Measurements from ENCODE around the gene PPFIA1. TPM values are rescaled to one million over a fixed set of nuclear protein-coding genes. Genes with fewer than 3 reads are reported as not detected.
"Not testable (repeated sequence)": the region's sequence is repeated elsewhere in the genome, so short reads cannot be mapped to it uniquely, and the experiment has no call there.

The PPFIA1 gene
- polyA plus RNA-seq, 1 donor = 28.7 TPM

DNA sequence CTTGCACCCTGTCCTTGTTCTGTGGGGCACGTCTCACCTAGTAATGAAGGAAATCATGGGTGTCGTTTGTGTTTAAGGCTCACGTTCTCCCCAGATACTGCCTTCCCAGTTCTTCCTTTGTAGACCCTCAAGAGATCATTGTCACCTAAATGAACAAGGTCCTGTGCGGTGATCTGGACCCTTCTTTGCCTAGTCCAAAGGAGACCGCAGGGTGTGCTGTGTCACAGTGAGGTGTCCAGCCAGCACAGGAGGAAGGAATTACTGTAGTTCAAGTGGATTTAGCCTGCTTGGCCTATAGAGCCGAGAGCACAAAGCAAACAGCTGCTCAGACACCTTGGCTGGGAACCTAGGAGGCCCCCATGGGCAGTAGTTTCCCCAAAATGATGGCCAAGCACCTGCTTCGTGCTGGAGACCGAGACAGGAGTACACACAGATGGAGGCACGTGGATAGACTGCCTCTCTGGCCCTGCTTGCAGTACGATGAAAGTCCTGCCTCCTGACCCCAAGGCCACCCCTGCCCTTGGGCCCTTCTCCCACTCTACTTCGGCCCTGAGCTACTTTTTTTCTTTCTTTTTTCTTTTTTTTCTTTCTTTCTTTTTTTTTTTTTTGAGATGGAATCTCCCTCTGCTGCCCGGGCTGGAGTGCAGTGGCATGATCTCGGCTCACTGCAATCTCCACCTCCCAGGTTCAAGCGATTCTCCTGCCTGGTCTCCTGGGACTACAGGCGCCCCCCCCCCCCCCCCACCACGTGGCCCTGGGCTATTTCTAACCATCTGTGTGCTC is 19.4 kb upstream of the PPFIA1 start:
- 69% methylated on average over 2 of the region's 16 CpGs for WGBS (ENCODE audit: insufficient coverage, low lambda C conversion rate)
- H3K4me3 ChIP-seq (ENCODE audit: low read length) = no peak overlapping the region
- H3K4me1 ChIP-seq (ENCODE audit: control insufficient read depth, insufficient read depth, low read length) = peaks cover 6% of the 10 kb centered on the region
- DNase-seq = no peak
- H3K36me3 ChIP-seq (ENCODE audit: control insufficient read depth, insufficient read depth, low read length) = no peaks in the 10 kb centered on the region
- H3K27me3 ChIP-seq (ENCODE audit: control insufficient read depth, insufficient read depth, low read length) = no peaks in the 10 kb centered on the region
- no peaks in the 10 kb centered on the region for H3K9me3 ChIP-seq (ENCODE audit: control insufficient read depth, low read depth, low read length)
- no peak overlapping the region for H3K27ac ChIP-seq (ENCODE audit: low read length)

DNA sequence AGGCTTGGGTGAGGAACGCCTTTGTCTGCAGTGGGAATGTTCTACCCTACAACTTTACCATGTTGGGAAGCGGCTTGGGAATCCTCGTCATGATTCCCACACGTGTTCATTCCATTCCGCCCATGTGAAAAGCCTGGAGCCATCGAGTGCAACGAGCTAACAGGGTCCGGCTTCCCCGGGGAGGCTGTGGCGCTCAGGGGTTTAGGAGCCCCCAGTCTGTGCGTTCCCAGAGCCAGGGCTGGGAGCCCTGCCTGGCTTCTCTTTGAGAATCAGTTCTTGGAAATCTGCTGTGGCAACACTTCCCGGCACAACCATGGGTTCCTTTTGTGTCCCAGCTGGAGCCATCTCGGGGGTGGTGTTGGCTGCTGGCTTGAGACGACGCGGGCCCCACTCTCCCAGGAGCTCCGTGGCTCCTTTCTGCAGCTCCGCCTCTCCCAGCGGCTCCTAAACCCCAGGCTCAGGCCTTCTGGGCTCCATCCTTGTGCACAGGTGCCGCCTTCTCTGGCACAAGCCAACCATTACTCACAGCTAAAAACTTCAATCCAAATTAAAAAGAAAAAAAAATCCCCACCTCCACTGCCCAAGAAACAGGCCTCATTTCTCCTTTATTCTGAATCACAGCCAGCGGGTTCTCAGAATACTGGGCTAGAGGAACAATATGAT is 18.7 kb upstream of the PPFIA1 start:
- no peak for DNase-seq
- H3K36me3 ChIP-seq (ENCODE audit: control insufficient read depth, insufficient read depth, low read length) = no peaks in the 10 kb centered on the region
- peaks cover 6% of the 10 kb centered on the region for H3K4me1 ChIP-seq (ENCODE audit: control insufficient read depth, insufficient read depth, low read length)
- 90% methylated on average over 2 of the region's 21 CpGs for WGBS (ENCODE audit: insufficient coverage, low lambda C conversion rate)
- no peaks in the 10 kb centered on the region for H3K27me3 ChIP-seq (ENCODE audit: control insufficient read depth, insufficient read depth, low read length)
- no peak overlapping the region for H3K4me3 ChIP-seq (ENCODE audit: low read length)
- no peaks in the 10 kb centered on the region for H3K9me3 ChIP-seq (ENCODE audit: control insufficient read depth, low read depth, low read length)
- no peak overlapping the region for H3K27ac ChIP-seq (ENCODE audit: low read length)

DNA sequence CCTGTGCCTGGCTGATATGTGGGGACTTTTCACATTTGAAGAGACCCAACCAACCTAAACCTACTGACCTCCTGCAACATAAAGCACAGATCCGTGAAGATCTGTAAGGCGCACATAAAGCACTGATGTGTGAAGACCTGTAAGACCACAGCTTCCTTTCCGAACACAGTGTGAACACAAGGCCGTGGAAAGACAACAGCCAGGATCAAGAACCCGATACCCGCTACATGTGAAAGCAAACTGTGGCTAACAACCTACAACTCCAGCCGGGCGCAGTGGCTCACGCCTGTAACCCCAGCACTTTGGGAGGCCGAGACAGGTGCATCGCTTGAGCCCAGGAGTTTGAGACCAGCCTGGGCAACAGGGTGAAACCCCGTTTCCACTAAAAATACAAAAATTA is 17.6 kb upstream of the PPFIA1 start:
- H3K27ac ChIP-seq (ENCODE audit: low read length) = no peak overlapping the region
- no peak for DNase-seq
- H3K4me1 ChIP-seq (ENCODE audit: control insufficient read depth, insufficient read depth, low read length) = no peaks in the 10 kb centered on the region
- no peaks in the 10 kb centered on the region for H3K36me3 ChIP-seq (ENCODE audit: control insufficient read depth, insufficient read depth, low read length)
- no CpG with 5 or more reads among the region's 12 CpGs for WGBS (ENCODE audit: insufficient coverage, low lambda C conversion rate)
- no peak overlapping the region for H3K4me3 ChIP-seq (ENCODE audit: low read length)
- H3K27me3 ChIP-seq (ENCODE audit: control insufficient read depth, insufficient read depth, low read length) = no peaks in the 10 kb centered on the region
- no peaks in the 10 kb centered on the region for H3K9me3 ChIP-seq (ENCODE audit: control insufficient read depth, low read depth, low read length)

DNA sequence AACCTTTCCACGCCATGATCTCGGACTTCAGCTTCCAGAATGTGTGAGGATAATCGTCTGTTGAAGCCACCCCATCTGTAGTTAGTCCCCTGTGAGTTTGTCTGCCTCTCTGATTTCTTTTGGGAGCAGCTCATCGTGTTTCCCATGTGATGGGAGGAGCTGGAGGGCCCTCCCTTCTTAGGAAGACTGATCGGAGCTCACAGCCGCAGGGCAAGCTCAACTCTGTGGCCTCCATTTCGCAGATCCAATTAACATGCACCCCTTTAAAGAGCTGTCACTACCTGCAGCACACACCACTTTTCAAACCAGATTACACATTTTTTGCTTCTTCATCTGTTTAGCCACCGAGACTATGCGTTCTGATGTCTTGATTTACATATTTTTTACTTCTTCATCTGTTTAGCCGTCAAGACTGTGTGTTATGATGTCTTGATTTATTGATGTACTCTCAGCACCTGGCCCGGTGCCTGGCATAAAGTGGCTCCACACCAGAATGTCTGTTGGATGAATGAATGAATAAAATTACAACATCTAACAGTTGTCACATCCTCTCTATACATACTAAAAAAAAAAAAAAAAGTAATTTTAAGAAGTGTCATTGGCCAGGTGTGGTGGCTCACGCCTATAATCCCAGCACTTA is 14.9 kb upstream of the PPFIA1 start:
- no peaks in the 10 kb centered on the region for H3K27me3 ChIP-seq (ENCODE audit: control insufficient read depth, insufficient read depth, low read length)
- no peaks in the 10 kb centered on the region for H3K9me3 ChIP-seq (ENCODE audit: control insufficient read depth, low read depth, low read length)
- no peaks in the 10 kb centered on the region for H3K4me1 ChIP-seq (ENCODE audit: control insufficient read depth, insufficient read depth, low read length)
- DNase-seq = no peak
- H3K36me3 ChIP-seq (ENCODE audit: control insufficient read depth, insufficient read depth, low read length) = no peaks in the 10 kb centered on the region
- H3K4me3 ChIP-seq (ENCODE audit: low read length) = no peak overlapping the region
- 90% methylated on average over 2 of the region's 12 CpGs for WGBS (ENCODE audit: insufficient coverage, low lambda C conversion rate)
- no peak overlapping the region for H3K27ac ChIP-seq (ENCODE audit: low read length)

DNA sequence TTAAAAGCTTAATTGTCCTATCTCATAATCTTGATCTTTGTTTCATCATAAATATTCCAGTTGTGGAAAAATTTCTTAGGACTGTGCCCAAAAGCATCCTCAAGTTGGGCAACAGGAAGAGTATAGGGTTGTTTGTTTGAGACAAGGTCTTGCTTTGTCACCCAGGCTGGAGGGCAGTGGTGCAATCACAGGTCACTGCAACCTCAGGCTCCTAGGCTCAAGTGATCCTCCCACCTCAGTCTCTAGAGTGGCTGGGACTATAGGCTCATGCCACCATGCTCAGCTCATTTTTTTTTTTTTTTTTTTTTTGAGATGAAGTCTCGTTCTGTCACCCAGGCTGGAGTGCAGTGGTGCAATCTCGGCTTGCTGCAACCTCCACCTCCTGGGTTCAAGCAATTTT is 11.4 kb upstream of the PPFIA1 start:
- H3K27ac ChIP-seq (ENCODE audit: low read length); H3K27me3 ChIP-seq (ENCODE audit: control insufficient read depth, insufficient read depth, low read length); DNase-seq; H3K4me3 ChIP-seq (ENCODE audit: low read length); H3K4me1 ChIP-seq (ENCODE audit: control insufficient read depth, insufficient read depth, low read length); H3K9me3 ChIP-seq (ENCODE audit: control insufficient read depth, low read depth, low read length); H3K36me3 ChIP-seq (ENCODE audit: control insufficient read depth, insufficient read depth, low read length): not testable (repeated sequence)
- no CpG with 5 or more reads among the region's 2 CpGs for WGBS (ENCODE audit: insufficient coverage, low lambda C conversion rate)

DNA sequence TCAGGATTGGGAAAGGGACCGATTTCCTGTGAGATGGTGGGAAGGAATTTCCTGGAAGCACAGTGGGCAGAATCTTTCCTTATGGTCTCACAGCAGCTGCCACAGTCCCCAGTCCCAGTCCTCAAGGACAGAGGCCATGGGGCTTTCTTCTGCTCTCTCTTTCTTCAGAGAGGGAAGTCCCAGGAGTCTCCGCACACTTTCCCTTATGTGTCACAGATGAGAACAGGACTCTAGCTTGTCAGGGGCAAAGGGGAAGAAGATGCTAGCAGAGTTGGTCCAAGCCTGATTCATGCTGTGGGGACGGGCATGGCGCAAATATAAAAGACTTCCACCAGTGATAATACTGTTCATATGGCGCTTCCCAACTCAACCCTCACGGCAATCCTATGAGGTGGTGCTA is 7.5 kb upstream of the PPFIA1 start:
- H3K27me3 ChIP-seq (ENCODE audit: control insufficient read depth, insufficient read depth, low read length) = peaks cover 6% of the 10 kb centered on the region
- H3K9me3 ChIP-seq (ENCODE audit: control insufficient read depth, low read depth, low read length) = no peaks in the 10 kb centered on the region
- no peak overlapping the region for H3K27ac ChIP-seq (ENCODE audit: low read length)
- H3K4me1 ChIP-seq (ENCODE audit: control insufficient read depth, insufficient read depth, low read length) = no peaks in the 10 kb centered on the region
- H3K4me3 ChIP-seq (ENCODE audit: low read length) = no peak overlapping the region
- no CpG with 5 or more reads among the region's 6 CpGs for whole genome bisulfite sequencing (ENCODE audit: insufficient coverage, low lambda C conversion rate)
- DNase-seq = no peak
- H3K36me3 ChIP-seq (ENCODE audit: control insufficient read depth, insufficient read depth, low read length) = no peaks in the 10 kb centered on the region

DNA sequence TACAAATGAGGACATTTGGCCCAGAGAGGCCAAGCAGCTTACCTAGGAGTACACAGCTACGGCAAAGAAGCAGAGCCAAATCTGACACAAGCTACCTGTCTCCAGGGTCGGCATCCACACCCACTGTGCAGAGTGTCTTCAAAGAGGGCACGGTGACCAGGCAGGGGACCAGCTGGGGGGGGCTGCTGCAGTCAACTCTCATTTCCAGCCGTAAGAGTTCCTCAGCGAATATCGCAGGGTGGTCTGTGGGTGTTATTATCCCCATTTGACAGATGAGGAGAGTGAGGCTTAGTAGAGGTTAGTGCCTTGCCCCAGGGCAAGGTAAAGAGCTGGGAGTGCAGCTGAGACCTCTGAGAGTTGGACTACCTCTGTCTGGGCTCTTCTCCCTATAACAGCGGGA is 7.1 kb upstream of the PPFIA1 start:
- Histone ChIP-seq H3K36me3 (ENCODE audit: control insufficient read depth, insufficient read depth, low read length) (no peaks in the 10 kb centered on the region), H3K9me3 (ENCODE audit: control insufficient read depth, low read depth, low read length) (no peaks in the 10 kb centered on the region), H3K27ac (ENCODE audit: low read length) (no peak overlapping the region), H3K4me3 (ENCODE audit: low read length) (no peak overlapping the region), H3K27me3 (ENCODE audit: control insufficient read depth, insufficient read depth, low read length) (peaks cover 6% of the 10 kb centered on the region), H3K4me1 (ENCODE audit: control insufficient read depth, insufficient read depth, low read length) (no peaks in the 10 kb centered on the region)
- DNase-seq = no peak
- WGBS (ENCODE audit: insufficient coverage, low lambda C conversion rate) = no CpG with 5 or more reads among the region's 7 CpGs

DNA sequence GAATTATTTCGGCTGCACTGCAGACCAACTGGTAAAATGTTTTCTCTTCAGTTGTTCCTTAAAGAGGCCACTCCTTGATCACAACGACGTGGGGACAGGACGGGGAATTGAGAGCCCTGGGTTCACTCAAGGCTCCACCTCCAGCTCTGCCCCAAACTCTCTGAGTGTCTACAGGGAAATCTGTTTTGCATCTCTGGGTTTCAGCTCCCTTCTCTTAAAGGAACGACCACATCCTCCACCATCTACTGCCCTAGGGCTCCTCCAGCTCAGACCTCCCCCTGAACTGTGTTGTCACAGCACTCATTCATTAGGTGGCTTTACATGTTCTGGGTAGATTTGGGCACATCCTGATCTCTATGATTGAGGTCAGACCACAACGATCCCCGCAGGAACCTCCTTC is 5.1 kb upstream of the PPFIA1 start:
- no peak for DNase-seq
- Histone ChIP-seq H3K36me3 (ENCODE audit: control insufficient read depth, insufficient read depth, low read length) (no peaks in the 10 kb centered on the region), H3K4me3 (ENCODE audit: low read length) (no peak overlapping the region), H3K27me3 (ENCODE audit: control insufficient read depth, insufficient read depth, low read length) (peaks cover 6% of the 10 kb centered on the region), H3K27ac (ENCODE audit: low read length) (no peak overlapping the region), H3K4me1 (ENCODE audit: control insufficient read depth, insufficient read depth, low read length) (peaks cover 3% of the 10 kb centered on the region), H3K9me3 (ENCODE audit: control insufficient read depth, low read depth, low read length) (peaks cover 3% of the 10 kb centered on the region)
- no CpG with 5 or more reads among the region's 7 CpGs for WGBS (ENCODE audit: insufficient coverage, low lambda C conversion rate)

DNA sequence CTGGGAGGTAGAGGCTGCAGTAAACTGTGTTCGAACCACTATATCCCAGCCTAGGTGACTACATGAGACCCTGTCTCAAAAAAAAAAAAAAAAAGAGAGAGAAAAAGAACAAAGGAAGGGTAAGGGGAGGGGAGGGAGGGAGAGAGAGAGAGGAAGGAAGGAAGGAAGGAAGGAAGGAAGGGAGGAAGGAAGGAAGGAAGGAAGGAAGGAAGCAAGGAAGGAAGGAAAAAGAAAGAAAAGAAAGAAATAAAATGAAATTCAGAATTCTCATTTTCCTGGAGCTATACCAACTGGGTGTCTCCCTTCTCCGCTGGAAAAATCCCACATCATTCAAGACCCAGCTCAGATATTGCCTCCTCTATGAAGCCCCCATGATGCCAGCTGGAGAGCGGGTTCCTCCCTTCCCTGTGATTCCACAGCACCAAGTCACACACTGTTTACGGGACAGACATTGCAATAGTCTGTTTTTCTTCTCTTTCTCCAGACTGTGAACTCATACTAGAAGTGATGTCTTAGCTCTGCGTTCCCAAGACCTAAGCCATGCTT is 3.0 kb upstream of the PPFIA1 start:
- 94% methylated on average over 2 of the region's 5 CpGs for WGBS (ENCODE audit: insufficient coverage, low lambda C conversion rate)
- peaks cover 6% of the 10 kb centered on the region for H3K27me3 ChIP-seq (ENCODE audit: control insufficient read depth, insufficient read depth, low read length)

DNA sequence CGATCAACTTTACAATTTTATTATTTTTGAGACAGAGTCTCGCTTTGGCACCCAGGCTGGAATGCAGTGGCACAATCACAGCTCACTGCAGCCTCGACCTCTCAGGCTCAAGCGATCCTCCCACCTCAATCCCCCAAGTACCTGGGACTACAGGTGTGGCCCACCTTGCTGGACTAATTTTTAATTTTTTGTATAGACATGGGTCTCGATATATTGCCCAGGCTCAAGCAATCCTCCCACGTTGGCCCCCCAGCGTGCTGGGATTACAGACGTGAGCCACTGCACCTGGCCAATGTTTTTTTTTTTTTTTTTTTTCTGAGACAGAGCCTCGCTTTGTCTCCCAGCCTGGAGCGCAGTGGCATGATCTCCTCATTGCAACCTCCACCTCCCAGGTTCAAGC is 2.0 kb upstream of the PPFIA1 start:
- Histone ChIP-seq H3K27ac (ENCODE audit: low read length) (no peak overlapping the region), H3K9me3 (ENCODE audit: control insufficient read depth, low read depth, low read length) (peaks cover 3% of the 10 kb centered on the region), H3K4me1 (ENCODE audit: control insufficient read depth, insufficient read depth, low read length) (peaks cover 3% of the 10 kb centered on the region), H3K27me3 (ENCODE audit: control insufficient read depth, insufficient read depth, low read length) (peaks cover 6% of the 10 kb centered on the region), H3K36me3 (ENCODE audit: control insufficient read depth, insufficient read depth, low read length) (peaks cover 5% of the 10 kb centered on the region), H3K4me3 (ENCODE audit: low read length) (no peak overlapping the region)
- 80% methylated on average over 1 of the region's 10 CpGs for WGBS (ENCODE audit: insufficient coverage, low lambda C conversion rate)
- no peak for DNase-seq

More for the DNA sequence above, 3.0 kb upstream of the PPFIA1 start:
- Histone ChIP-seq H3K27ac (ENCODE audit: low read length) (no peak overlapping the region), H3K4me1 (ENCODE audit: control insufficient read depth, insufficient read depth, low read length) (peaks cover 3% of the 10 kb centered on the region), H3K36me3 (ENCODE audit: control insufficient read depth, insufficient read depth, low read length) (no peaks in the 10 kb centered on the region), H3K4me3 (ENCODE audit: low read length) (no peak overlapping the region), H3K9me3 (ENCODE audit: control insufficient read depth, low read depth, low read length) (peaks cover 3% of the 10 kb centered on the region)
- no peak for DNase-seq

Data from large intestine (tissue), 3 donors.